Endodermal cell (in vitro differentiated cells): ENCODE data around the gene ATP6V0D1. TPM values are rescaled to one million over a fixed set of nuclear protein-coding genes. Genes with fewer than 3 reads are reported as not detected.

Source experiments
- DNase-seq: peaks from one replicate; pipeline ENCODE4 v3.0.0-alpha.2; 2017
- H3K27ac ChIP-seq: 2 replicates; pipeline ENCODE4 v1.5.1; 2013; ENCODE audit warnings: mild to moderate bottlenecking, low read depth, low read length, moderate library complexity
- H3K27me3 ChIP-seq: 2 replicates; pipeline ENCODE4 v1.6.1; 2013; ENCODE audit warnings: mild to moderate bottlenecking, low read length, moderate library complexity; ENCODE audit not compliant: insufficient read depth, control insufficient read depth, poor library complexity, severe bottlenecking
- H3K36me3 ChIP-seq: 2 replicates; pipeline ENCODE4 v1.7.0; 2013; ENCODE audit warnings: mild to moderate bottlenecking, low read length, moderate library complexity; ENCODE audit not compliant: control insufficient read depth, insufficient read depth
- H3K4me1 ChIP-seq: one replicate; pipeline ENCODE4 v1.7.0; 2013; ENCODE audit warnings: low read length; ENCODE audit not compliant: control insufficient read depth, insufficient read depth
- H3K4me3 ChIP-seq: 2 replicates; pipeline ENCODE4 v1.5.1; 2013; ENCODE audit warnings: mild to moderate bottlenecking, low read length, moderate library complexity
- H3K9ac ChIP-seq: 2 replicates; pipeline ENCODE4 v1.6.1; 2013; ENCODE audit warnings: mild to moderate bottlenecking, low read length, moderate library complexity; ENCODE audit not compliant: poor library complexity, severe bottlenecking; ENCODE audit errors: extremely low read depth
- H3K9me3 ChIP-seq: 2 replicates; pipeline ENCODE4 v1.6.1; 2013; ENCODE audit warnings: mild to moderate bottlenecking, low read length, moderate library complexity; ENCODE audit not compliant: control insufficient read depth
- H3K27ac Mint-ChIP-seq: 2 replicates; pipeline ENCODE4 v1.8.0; 2020; ENCODE audit warnings: mixed read lengths
- H3K27me3 Mint-ChIP-seq: 2 replicates; pipeline ENCODE4 v1.8.0; 2021; ENCODE audit warnings: mild to moderate bottlenecking, mixed read lengths; ENCODE audit not compliant: insufficient read depth
- H3K36me3 Mint-ChIP-seq: 2 replicates; pipeline ENCODE4 v1.8.0; 2020; ENCODE audit warnings: low read depth, mixed read lengths
- H3K4me1 Mint-ChIP-seq: 2 replicates; pipeline ENCODE4 v1.8.0; 2020; ENCODE audit warnings: mixed read lengths
- H3K4me3 Mint-ChIP-seq: 2 replicates; pipeline ENCODE4 v1.8.0; 2020; ENCODE audit warnings: mild to moderate bottlenecking, moderate library complexity, mixed read lengths
- H3K9me3 Mint-ChIP-seq: 2 replicates; pipeline ENCODE4 v1.8.0; 2020; ENCODE audit warnings: mild to moderate bottlenecking, mixed read lengths
- WGBS, 2 experiments: methylation state at CpG; one replicate each; pipeline versions ENCODE4 v1.1.5 to v1.1.7; 2013; ENCODE audit warnings: missing lambda C conversion rate in 2 of 2, mixed read lengths in 1 of 2; ENCODE audit not compliant: insufficient coverage in 1 of 2, insufficient read length in 1 of 2; 5-methylcytosine and 5-hydroxymethylcytosine counted together
- total RNA-seq, 2 donors: library from RNA; stranded (reverse); fragmentation: NEBNext Ultra II Directional in 1 of 2; extraction: Animal tissue kit (Norgen Biotek cat#: 25700) in 1 of 2; gene quantifications; 2 replicates in 1 of 2; 3 replicates in 1 of 2; pipeline ENCODE4 v1.2.1, GENCODE V29; 2021
- TF ChIP-seq, protein P1 (sequence below): fragments of 200-600 bp; sonication (generic); conservative IDR thresholded peaks from 2 replicates; pipeline ENCODE4 v1.5.0; 2021; ENCODE audit warnings: antibody characterized with exemption, mild to moderate bottlenecking

The ATP6V0D1 gene
- total RNA-seq, 2 donors from 2014 or later: 56.0 to 58.3 TPM

DNA sequence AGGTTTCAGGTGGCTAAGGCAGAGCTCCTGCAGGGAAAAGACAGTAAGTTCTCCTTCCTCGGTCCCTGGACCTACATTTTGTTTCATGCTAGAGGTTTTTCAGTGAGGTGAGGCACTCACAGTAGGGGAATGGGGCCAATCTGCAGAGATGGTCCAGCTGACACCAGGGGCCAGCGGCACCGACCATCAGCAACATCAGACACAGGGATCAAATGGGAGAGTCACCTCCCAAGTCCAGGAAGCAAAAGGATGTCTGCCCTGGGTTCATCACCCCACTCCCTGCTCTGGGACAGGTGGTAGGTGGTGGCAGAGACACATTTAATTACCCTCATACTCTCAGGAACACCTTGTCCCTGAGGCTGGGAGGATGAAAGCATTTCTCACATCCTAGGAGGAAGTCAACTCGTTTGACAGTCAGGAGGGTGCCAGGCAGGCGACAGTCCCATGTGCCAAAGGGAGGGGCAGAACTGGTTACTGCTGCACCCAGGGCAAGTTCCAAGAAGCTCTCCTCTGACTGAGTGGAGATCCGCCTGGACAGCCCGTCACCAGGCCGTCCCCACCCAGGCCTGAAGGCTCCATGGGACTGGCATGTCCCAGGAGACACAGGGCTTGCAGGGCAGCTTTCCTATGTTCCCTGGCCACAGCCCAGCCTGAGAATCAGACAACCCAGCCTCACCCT, 19.2 kb downstream of the ATP6V0D1 start:
- H3K27ac Mint-ChIP-seq: no peak overlapping the region
- no peaks in the 10 kb centered on the region for H3K4me1 Mint-ChIP-seq
- no peaks in the 10 kb centered on the region for H3K9me3 ChIP-seq
- no peak overlapping the region for H3K27ac ChIP-seq
- WGBS, 2 experiments: 85 to 88% methylated on average over 7 to 8 of the region's 8 CpGs
- no peak overlapping the region for H3K9ac ChIP-seq
- no peaks in the 10 kb centered on the region for H3K4me1 ChIP-seq
- H3K27me3 ChIP-seq: no peaks in the 10 kb centered on the region
- TF ChIP-seq, protein P1, sequence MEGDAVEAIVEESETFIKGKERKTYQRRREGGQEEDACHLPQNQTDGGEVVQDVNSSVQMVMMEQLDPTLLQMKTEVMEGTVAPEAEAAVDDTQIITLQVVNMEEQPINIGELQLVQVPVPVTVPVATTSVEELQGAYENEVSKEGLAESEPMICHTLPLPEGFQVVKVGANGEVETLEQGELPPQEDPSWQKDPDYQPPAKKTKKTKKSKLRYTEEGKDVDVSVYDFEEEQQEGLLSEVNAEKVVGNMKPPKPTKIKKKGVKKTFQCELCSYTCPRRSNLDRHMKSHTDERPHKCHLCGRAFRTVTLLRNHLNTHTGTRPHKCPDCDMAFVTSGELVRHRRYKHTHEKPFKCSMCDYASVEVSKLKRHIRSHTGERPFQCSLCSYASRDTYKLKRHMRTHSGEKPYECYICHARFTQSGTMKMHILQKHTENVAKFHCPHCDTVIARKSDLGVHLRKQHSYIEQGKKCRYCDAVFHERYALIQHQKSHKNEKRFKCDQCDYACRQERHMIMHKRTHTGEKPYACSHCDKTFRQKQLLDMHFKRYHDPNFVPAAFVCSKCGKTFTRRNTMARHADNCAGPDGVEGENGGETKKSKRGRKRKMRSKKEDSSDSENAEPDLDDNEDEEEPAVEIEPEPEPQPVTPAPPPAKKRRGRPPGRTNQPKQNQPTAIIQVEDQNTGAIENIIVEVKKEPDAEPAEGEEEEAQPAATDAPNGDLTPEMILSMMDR: no peak
- H3K9me3 Mint-ChIP-seq: no peaks in the 10 kb centered on the region
- no peak overlapping the region for H3K4me3 ChIP-seq
- H3K27me3 Mint-ChIP-seq: no peaks in the 10 kb centered on the region
- H3K36me3 ChIP-seq: peaks cover 12% of the 10 kb centered on the region
- no peak for DNase-seq
- H3K36me3 Mint-ChIP-seq: no peaks in the 10 kb centered on the region
- no peak overlapping the region for H3K4me3 Mint-ChIP-seq

DNA sequence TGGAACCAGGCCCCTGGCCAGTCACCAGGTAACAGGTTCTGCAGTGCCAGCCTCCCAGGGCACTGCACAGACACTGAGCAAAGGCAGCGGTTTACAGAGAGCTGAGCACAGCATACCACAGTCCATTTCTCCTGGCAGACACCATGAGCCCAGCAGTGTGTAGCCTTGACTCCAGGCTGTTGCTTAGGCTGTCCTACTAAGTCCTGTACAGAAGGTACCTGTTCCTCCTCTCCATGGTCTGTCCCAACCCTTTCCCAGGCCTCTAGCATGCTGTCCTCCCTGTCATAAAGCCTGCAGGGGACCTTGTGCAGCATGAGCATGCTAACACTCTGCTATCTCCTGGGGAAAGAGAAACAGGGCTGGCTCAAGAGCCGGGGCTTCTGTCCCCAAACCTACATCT, 20.0 kb downstream of the ATP6V0D1 start:
- Histone ChIP-seq H3K27ac (no peak overlapping the region), H3K4me3 (no peak overlapping the region), H3K27me3 (no peaks in the 10 kb centered on the region), H3K9ac (no peak overlapping the region), H3K36me3 (peaks cover 12% of the 10 kb centered on the region), H3K9me3 (no peaks in the 10 kb centered on the region), H3K4me1 (no peaks in the 10 kb centered on the region)
- Mint-ChIP-seq H3K9me3 (no peaks in the 10 kb centered on the region), H3K27ac (no peak overlapping the region), H3K36me3 (no peaks in the 10 kb centered on the region), H3K4me1 (no peaks in the 10 kb centered on the region), H3K27me3 (no peaks in the 10 kb centered on the region), H3K4me3 (no peak overlapping the region)
- TF ChIP-seq, protein P1: no peak
- 83 to 86% methylated on average over 1 to 2 of the region's 2 CpGs for whole genome bisulfite sequencing, 2 experiments
- DNase-seq: no peak

DNA sequence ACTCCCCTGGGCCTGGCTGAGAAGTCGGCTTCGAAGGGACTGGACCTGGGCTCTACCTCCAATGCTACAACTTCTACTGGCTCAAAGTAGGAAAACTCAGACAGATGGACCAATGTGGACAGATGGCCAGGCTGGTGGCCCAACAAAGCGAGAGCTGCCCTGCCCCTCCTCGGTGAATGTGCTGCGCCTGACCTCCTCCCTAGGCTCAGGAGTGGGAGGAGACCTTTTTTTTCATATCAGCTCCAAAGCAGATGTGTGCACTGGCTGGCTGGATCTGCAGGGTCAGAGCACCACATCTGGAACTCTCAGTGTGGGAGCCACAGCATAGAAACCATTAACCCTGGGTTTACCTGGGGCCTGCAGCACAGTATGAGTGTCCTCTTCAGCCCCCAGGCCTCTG, 20.8 kb downstream of the ATP6V0D1 start:
- 94 to 100% methylated on average over 2 to 5 of the region's 5 CpGs for WGBS, 2 experiments
- H3K9ac ChIP-seq: no peak overlapping the region

More for the DNA sequence above, 20.8 kb downstream of the ATP6V0D1 start:
- no peaks in the 10 kb centered on the region for H3K9me3 Mint-ChIP-seq
- H3K27ac ChIP-seq: no peak overlapping the region
- no peaks in the 10 kb centered on the region for H3K4me1 ChIP-seq
- no peaks in the 10 kb centered on the region for H3K9me3 ChIP-seq
- H3K36me3 Mint-ChIP-seq: no peaks in the 10 kb centered on the region
- H3K27me3 ChIP-seq: no peaks in the 10 kb centered on the region
- TF ChIP-seq, protein P1: no peak
- H3K4me3 Mint-ChIP-seq: no peak overlapping the region
- no peaks in the 10 kb centered on the region for H3K27me3 Mint-ChIP-seq
- no peak for DNase-seq
- H3K36me3 ChIP-seq: peaks cover 12% of the 10 kb centered on the region
- H3K4me3 ChIP-seq: no peak overlapping the region
- H3K4me1 Mint-ChIP-seq: no peaks in the 10 kb centered on the region
- H3K27ac Mint-ChIP-seq: no peak overlapping the region
